Glutamatergic neuron (in vitro differentiated cells): ENCODE results near the gene APBB2. TPM values are rescaled to one million over a fixed set of nuclear protein-coding genes. Genes with fewer than 3 reads are reported as not detected.

ENCODE experiments used
- DNase-seq: peaks from one replicate; pipeline ENCODE4 v3.0.0; 2022
- H3K27ac Mint-ChIP-seq: one replicate; pipeline ENCODE4 v1.8.0; 2020; ENCODE audit warnings: mild to moderate bottlenecking, mixed read lengths, inconsistent platforms; ENCODE audit not compliant: unreplicated experiment
- H3K27me3 Mint-ChIP-seq: one replicate; pipeline ENCODE4 v1.8.0; 2020; ENCODE audit warnings: mild to moderate bottlenecking, moderate library complexity, mixed read lengths, inconsistent platforms; ENCODE audit not compliant: unreplicated experiment
- H3K36me3 Mint-ChIP-seq: one replicate; pipeline ENCODE4 v1.8.0; 2020; ENCODE audit warnings: mild to moderate bottlenecking, mixed read lengths, inconsistent platforms; ENCODE audit not compliant: unreplicated experiment
- H3K4me1 Mint-ChIP-seq: one replicate; pipeline ENCODE4 v1.8.0; 2020; ENCODE audit warnings: mild to moderate bottlenecking, low read depth, mixed read lengths, inconsistent platforms; ENCODE audit not compliant: unreplicated experiment
- H3K4me3 Mint-ChIP-seq: one replicate; pipeline ENCODE4 v1.8.0; 2020; ENCODE audit warnings: mild to moderate bottlenecking, mixed read lengths, inconsistent platforms; ENCODE audit not compliant: unreplicated experiment
- H3K9me3 Mint-ChIP-seq: one replicate; pipeline ENCODE4 v1.8.0; 2020; ENCODE audit warnings: mild to moderate bottlenecking, moderate library complexity, mixed read lengths, inconsistent platforms; ENCODE audit not compliant: unreplicated experiment
- CTCF ChIP-seq: fragments of 200-600 bp; sonication (generic); IDR thresholded peaks from one replicate; pipeline ENCODE4 v1.5.0; 2021; ENCODE audit not compliant: partially characterized antibody, unreplicated experiment
- total RNA-seq: library from RNA; stranded (reverse); fragmentation: NEBNext Ultra II Directional; extraction: Animal tissue kit (Norgen Biotek cat#: 25700); gene quantifications from one replicate; pipeline ENCODE4 v1.2.1, GENCODE V29; 2021; ENCODE audit not compliant: unreplicated experiment

APBB2 gene
- total RNA-seq, 1 donor from 2014 or later, result 117 TPM

DNA sequence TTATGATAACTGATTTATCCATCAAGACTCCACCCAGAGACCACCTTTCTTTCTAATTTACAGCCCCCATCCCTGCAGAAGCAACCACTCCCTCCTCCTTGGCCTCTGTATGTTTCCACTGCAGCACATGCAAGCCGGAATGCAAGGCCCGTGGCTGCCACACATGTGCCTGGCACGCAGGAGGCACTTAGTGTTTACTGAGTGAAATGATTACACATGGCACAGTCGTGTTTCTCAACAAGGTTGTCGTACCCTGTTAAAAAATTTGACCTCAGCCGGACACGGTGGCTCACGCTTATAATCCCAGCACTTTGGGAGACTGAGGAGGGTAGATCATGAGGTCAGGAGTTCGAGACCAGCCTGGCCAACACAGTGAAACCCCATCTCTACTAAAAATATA, 104.3 kb downstream of the APBB2 start:
- Mint-ChIP-seq H3K4me3 (no peak overlapping the region), H3K9me3 (peaks cover 2% of the 10 kb centered on the region), H3K36me3 (peaks cover 4% of the 10 kb centered on the region), H3K27ac (peak overlapping the region; percentile 23), H3K27me3 (peaks cover 4% of the 10 kb centered on the region), H3K4me1 (no peaks in the 10 kb centered on the region)
- TF ChIP-seq CTCF, result no peak
- no peak for DNase-seq

- H3K27ac Mint-ChIP-seq, result no peak overlapping the region
- no peak for DNase-seq
- H3K4me3 Mint-ChIP-seq, result no peak overlapping the region
- no peak for TF ChIP-seq CTCF
- H3K4me1 Mint-ChIP-seq, result no peaks in the 10 kb centered on the region
- peaks cover 4% of the 10 kb centered on the region for H3K27me3 Mint-ChIP-seq
- H3K36me3 Mint-ChIP-seq, result peaks cover 4% of the 10 kb centered on the region
- no peaks in the 10 kb centered on the region for H3K9me3 Mint-ChIP-seq
Observed at GRCh38 chr4:41108481-41108880, 105.9 kb downstream of the APBB2 start.

DNA sequence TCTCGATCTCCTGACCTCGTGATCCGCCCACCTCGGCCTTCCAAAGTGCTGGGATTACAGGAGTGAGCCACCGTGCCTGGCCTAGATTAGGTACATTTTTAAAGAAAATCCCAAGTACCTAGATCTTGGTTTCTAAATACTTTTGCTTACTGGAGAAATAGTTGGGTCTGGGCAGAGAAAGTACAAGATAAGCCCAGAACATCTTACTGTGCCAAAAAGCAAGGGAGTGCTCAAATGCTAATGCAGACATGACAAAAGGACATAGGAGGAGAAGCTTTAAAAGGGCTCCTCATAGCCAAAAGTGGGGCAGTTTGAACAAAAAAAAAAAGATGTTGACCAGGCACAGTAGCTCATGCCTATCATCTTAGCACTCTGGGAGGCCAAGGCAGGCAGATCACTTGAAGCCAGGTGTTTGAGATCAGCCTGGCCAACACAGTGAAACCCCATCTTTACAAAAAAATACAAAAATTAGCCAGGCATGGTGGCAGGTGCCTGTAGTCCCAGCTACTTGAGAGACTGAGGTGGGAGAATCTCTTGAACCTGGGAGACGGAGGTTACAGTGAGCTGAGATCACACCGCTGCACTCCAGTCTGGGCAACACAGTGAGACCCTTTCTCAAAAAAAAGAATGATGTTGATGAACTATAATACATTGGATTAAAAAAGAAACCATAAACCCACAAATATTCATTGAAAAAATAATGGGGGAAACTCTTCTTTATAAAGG, 107.5 kb downstream of the APBB2 start:
- Mint-ChIP-seq H3K36me3 (peaks cover 4% of the 10 kb centered on the region), H3K27ac (no peak overlapping the region), H3K4me3 (no peak overlapping the region), H3K4me1 (peaks cover 4% of the 10 kb centered on the region), H3K9me3 (no peaks in the 10 kb centered on the region), H3K27me3 (peaks cover 2% of the 10 kb centered on the region)
- DNase-seq, result no peak
- no peak for TF ChIP-seq CTCF

DNA sequence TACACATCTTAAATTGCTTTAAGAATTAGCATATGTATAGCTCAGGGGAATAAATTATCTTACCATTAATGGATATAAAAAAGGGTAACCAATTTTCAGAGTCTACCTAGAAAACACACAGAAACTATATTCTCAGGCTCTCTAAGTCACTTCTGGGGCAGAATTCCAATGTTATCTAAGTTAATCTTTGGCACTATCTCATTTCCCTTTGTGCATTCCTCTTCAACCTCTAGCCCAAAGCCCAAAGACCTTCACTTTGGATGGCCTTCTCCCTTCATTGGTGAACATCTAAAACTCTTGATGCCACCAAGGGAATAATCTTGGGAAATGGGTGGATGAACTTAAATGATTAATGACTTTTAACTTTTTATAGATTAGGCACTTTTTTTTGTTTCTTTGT, 108.3 kb downstream of the APBB2 start:
- no peak for DNase-seq
- H3K4me3 Mint-ChIP-seq, result no peak overlapping the region
- H3K9me3 Mint-ChIP-seq, result no peaks in the 10 kb centered on the region
- peaks cover 2% of the 10 kb centered on the region for H3K27me3 Mint-ChIP-seq
- no peak overlapping the region for H3K27ac Mint-ChIP-seq
- peaks cover 4% of the 10 kb centered on the region for H3K4me1 Mint-ChIP-seq
- TF ChIP-seq CTCF, result no peak
- H3K36me3 Mint-ChIP-seq, result peaks cover 4% of the 10 kb centered on the region

DNA sequence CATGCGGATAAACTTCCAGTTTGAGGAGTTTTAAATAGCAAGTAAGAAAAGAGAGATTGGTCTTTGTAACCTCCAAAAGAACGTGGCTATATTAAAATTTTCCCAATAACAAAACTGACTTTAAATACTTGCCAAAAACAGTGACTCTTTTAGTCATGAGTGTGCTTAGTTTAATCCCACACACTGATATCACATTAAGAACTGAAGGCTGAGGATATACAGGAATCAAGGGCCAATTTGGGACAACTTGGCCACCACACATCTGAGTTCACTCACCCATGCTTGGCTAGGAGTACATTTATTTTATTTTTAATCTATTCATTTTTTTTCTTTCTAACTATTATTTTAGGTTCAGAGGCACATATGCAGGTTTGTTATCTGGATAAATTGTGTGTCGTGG, 110.2 kb downstream of the APBB2 start:
- TF ChIP-seq CTCF, result no peak
- no peak for DNase-seq
- H3K4me1 Mint-ChIP-seq, result peaks cover 4% of the 10 kb centered on the region

More for the DNA sequence above, 110.2 kb downstream of the APBB2 start:
- no peak overlapping the region for H3K27ac Mint-ChIP-seq
- H3K27me3 Mint-ChIP-seq, result peaks cover 2% of the 10 kb centered on the region
- no peaks in the 10 kb centered on the region for H3K9me3 Mint-ChIP-seq
- H3K36me3 Mint-ChIP-seq, result no peaks in the 10 kb centered on the region
- no peak overlapping the region for H3K4me3 Mint-ChIP-seq
